Body of pancreas (tissue), 4 donors: Measurements from ENCODE around the gene SNX19. TPM values are rescaled to one million over a fixed set of nuclear protein-coding genes. Genes with fewer than 3 reads are reported as not detected.

ENCODE experiments used
- ATAC-seq: fragments of 150-250 bp; one replicate; pipeline ENCODE4 v1.9.1; 2016
- DNase-seq, 4 donors: peaks; one replicate each; pipeline ENCODE4 v3.0.0-alpha.2; 2019
- H3K27ac ChIP-seq, 4 donors: fragments of 200-600 bp; sonication (generic); 1 replicate in 3 of 4; 2 replicates in 1 of 4; pipeline versions ENCODE4 v1.5.1 to v1.6.1; 2016 to 2019; ENCODE audit warnings: mild to moderate bottlenecking in 1 of 4, mixed read lengths in 1 of 4, moderate library complexity in 1 of 4
- H3K27me3 ChIP-seq, 2 donors: fragments of 200-600 bp; sonication (generic); one replicate each; pipeline ENCODE4 v1.6.0; 2016; ENCODE audit warnings: mild to moderate bottlenecking in 1 of 2
- H3K36me3 ChIP-seq, 2 donors: fragments of 200-600 bp; sonication (generic); replicated peaks in 1 of 2; 2 replicates each; pipeline ENCODE4 v1.5.1; 2016; ENCODE audit warnings: low read depth in 2 of 2; ENCODE audit not compliant: insufficient read depth in 1 of 2
- H3K4me1 ChIP-seq: fragments of 200-600 bp; sonication (generic); one replicate; pipeline ENCODE4 v1.6.0; 2016
- H3K4me3 ChIP-seq, 2 donors: fragments of 200-600 bp; sonication (generic); 1 replicate in 1 of 2; 2 replicates in 1 of 2; pipeline ENCODE4 v1.5.1; 2016 to 2019
- H3K9me3 ChIP-seq, 3 donors: fragments of 200-600 bp; sonication (generic); 1 replicate in 2 of 3; 2 replicates in 1 of 3; pipeline ENCODE4 v1.5.1; 2016
- POLR2A ChIP-seq, 3 donors: fragments of 450-650 bp; IDR thresholded peaks; one replicate each; pipeline ENCODE4 v1.6.1; 2016; ENCODE audit warnings: antibody characterized with exemption in 3 of 3, mild to moderate bottlenecking in 2 of 3
- WGBS, 2 donors: methylation state at CpG; one replicate each; pipeline ENCODE4 v1.1.5; 2017; 5-methylcytosine and 5-hydroxymethylcytosine counted together
- intact Hi-C: fragments of 100-400 bp; cut with DNase I; formaldehyde crosslinking; loops from one replicate; pipeline ENCODE4 v1.15.1; 2023
- total RNA-seq, 2 donors: library from RNA; depleted of rRNA; stranded (reverse); fragments of >200 nt; gene quantifications; one replicate each; pipeline ENCODE4 v1.1.0, GENCODE V29; 2016
- TF ChIP-seq, protein P1 (sequence below), 7 experiments: fragments of 450-650 bp in 4 of 7; fragments of 200-600 bp in 3 of 7; sonication (generic) in 3 of 7; IDR thresholded peaks; one replicate each; pipeline ENCODE4 v1.5.1; 2016 to 2019; ENCODE audit warnings: antibody characterized with exemption in 7 of 7

SNX19 gene
- total RNA-seq, 2 donors from 2014 or later: 58.4 to 245 TPM

DNA sequence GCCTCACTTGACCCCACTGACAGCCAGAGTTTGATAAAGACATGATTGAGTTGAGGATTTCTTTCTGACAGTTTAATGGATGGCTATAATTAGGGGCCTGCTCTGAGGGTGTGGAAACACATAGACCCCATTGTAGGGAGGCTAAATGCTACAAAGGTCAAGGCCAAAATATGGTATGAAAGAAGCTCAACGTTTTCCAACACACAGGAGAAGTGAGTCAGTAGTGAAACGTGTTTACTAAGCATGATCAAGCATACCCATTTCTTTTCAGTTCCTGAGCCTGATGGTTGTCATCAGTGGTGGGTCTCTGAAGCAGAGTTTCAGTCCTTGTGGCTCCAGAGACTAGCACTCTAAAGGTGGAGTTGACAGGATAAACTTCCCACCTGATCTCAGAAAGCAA lies 69.7 kb downstream of the SNX19 start:
- WGBS, 2 donors: 14 to 40% methylated on average over 2 of the region's 2 CpGs
- Histone ChIP-seq H3K9me3 (no peaks in the 10 kb centered on the region), H3K27ac (no peak overlapping the region), H3K27me3 (no peaks in the 10 kb centered on the region), H3K4me3 (no peak overlapping the region), H3K36me3 (no peaks in the 10 kb centered on the region), H3K4me1 (no peaks in the 10 kb centered on the region)
- TF ChIP-seq, protein P1, sequence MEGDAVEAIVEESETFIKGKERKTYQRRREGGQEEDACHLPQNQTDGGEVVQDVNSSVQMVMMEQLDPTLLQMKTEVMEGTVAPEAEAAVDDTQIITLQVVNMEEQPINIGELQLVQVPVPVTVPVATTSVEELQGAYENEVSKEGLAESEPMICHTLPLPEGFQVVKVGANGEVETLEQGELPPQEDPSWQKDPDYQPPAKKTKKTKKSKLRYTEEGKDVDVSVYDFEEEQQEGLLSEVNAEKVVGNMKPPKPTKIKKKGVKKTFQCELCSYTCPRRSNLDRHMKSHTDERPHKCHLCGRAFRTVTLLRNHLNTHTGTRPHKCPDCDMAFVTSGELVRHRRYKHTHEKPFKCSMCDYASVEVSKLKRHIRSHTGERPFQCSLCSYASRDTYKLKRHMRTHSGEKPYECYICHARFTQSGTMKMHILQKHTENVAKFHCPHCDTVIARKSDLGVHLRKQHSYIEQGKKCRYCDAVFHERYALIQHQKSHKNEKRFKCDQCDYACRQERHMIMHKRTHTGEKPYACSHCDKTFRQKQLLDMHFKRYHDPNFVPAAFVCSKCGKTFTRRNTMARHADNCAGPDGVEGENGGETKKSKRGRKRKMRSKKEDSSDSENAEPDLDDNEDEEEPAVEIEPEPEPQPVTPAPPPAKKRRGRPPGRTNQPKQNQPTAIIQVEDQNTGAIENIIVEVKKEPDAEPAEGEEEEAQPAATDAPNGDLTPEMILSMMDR (IDR thresholded peaks at IDR 0.05): no peak
- TF ChIP-seq POLR2A (IDR thresholded peaks at IDR 0.05): no peak
- no peak for ATAC-seq
- no peak for DNase-seq
- intact Hi-C loops: no loop called here

DNA sequence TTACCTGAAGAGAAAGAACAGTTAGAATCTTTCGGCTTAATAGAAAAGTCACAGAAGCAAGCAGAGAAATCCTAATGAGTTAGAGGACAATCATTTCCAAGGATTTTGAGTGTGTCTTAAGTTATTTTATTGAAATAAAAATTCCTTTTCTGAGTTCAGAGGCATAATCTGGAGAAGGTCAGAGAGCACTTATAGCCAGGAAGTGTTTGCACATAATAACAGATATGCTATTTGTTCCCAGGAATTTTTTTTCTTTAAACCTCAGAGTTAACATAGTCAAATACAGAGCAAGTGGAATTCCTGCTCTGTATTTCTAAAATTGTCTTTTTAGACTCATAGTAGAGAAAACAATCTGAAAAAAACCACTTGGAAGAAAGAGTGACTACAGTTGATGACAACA lies 74.3 kb downstream of the SNX19 start:
- H3K36me3 ChIP-seq: no peaks in the 10 kb centered on the region
- intact Hi-C loops: no loop called here
- DNase-seq (no peak), ATAC-seq (no peak)
- no peaks in the 10 kb centered on the region for H3K4me1 ChIP-seq
- no peaks in the 10 kb centered on the region for H3K27me3 ChIP-seq
- H3K4me3 ChIP-seq: no peak overlapping the region
- H3K27ac ChIP-seq: no peak overlapping the region
- H3K9me3 ChIP-seq: peaks cover 0 to 4% (median 0%) of the 10 kb centered on the region in 3 donors
- TF ChIP-seq, protein P1 (IDR thresholded peaks at IDR 0.05): no peak
- no peak for TF ChIP-seq POLR2A (IDR thresholded peaks at IDR 0.05)
- 92 to 97% methylated on average over 1 of the region's 1 CpG for WGBS, 2 donors

DNA sequence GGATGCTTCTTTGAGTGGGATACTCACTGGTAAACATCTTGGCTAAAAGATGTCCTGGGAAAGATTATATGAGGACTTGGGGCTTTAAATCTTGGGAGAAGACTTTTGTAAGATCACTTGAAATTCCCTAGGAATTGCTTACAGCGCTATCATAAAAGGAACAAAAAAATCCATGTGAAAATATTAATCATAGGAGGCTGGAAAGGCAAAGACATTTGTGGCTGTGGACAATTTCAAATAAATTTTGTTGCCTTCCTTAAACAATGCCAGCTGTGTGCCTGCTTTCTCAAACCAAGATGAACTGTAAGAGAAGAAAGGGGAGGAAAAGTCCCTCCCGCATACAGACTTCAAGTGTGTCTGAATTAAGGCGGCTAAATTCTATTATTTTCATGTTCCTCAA lies 75.6 kb downstream of the SNX19 start:
- H3K36me3 ChIP-seq: no peaks in the 10 kb centered on the region
- ATAC-seq (no peak), DNase-seq (no peak)
- peaks cover 0 to 4% (median 0%) of the 10 kb centered on the region in 3 donors for H3K9me3 ChIP-seq
- no peaks in the 10 kb centered on the region for H3K4me1 ChIP-seq
- intact Hi-C loops: no loop called here
- H3K27me3 ChIP-seq: no peaks in the 10 kb centered on the region
- no peak overlapping the region for H3K4me3 ChIP-seq
- no peak for TF ChIP-seq POLR2A (IDR thresholded peaks at IDR 0.05)
- TF ChIP-seq, protein P1 (IDR thresholded peaks at IDR 0.05): no peak
- no peak overlapping the region for H3K27ac ChIP-seq
- 51 to 56% methylated on average over 3 of the region's 3 CpGs for whole genome bisulfite sequencing, 2 donors

DNA sequence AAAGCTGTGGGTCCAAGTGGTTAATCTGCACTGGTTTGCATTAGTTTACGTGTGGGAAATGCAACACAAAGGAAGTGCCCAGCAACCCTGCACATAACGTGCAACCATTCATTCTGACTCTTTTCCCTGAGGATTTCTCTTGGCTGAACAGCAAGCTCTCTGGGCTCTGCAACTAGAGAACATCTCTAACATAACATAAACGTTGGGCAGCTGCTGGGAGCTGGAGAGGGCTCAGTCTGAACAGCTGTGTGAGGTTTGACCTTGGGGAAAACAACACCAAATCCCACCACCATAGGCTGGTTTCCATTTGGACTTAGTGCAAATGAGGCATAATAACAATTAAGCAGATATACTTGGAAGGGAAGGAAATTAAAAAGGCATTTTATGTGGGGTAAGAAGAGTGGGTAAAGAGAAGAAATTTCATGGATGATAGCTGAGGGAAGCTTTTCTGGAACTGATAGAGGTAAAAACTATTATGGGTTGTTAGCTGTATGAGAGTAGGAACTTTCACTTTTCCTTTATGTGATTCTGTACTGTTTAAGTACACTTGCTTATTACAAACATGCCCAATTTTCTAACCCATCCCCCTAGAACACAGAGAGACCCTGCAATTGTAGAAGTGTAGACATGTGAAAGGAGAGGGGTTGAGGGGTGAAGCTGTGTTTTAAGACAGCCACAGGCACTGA lies 76.2 kb downstream of the SNX19 start:
- ATAC-seq: no peak
- Histone ChIP-seq H3K4me3 (no peak overlapping the region), H3K27ac (no peak overlapping the region), H3K27me3 (no peaks in the 10 kb centered on the region), H3K9me3 (peaks cover 0 to 4% (median 0%) of the 10 kb centered on the region in 3 donors), H3K36me3 (no peaks in the 10 kb centered on the region), H3K4me1 (no peaks in the 10 kb centered on the region)
- TF ChIP-seq POLR2A (IDR thresholded peaks at IDR 0.05): no peak
- TF ChIP-seq, protein P1 (IDR thresholded peaks at IDR 0.05): no peak
- 33 to 40% methylated on average over 3 of the region's 3 CpGs for WGBS, 2 donors
- no peak for DNase-seq
- intact Hi-C loops: no loop called here

DNA sequence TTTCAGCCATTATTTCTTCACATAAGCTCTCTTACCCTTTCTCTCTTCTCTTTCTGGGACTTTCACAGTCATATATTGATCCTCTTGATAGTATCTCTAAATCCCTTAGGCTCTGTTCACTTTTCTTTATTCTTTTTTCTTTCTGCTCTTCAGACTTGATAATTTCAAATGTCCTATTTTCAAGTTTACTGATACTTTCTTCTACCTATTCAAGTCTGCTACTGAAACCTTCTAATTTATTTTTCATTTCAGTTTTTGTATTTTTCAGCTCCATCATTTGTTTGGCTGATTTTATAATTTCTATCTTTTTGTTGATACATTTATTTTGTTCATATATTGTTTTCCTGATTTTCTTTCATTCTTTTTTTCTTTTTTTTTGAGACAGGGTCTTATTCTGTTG lies 79.1 kb downstream of the SNX19 start:
- ATAC-seq: no peak
- H3K4me1 ChIP-seq: no peaks in the 10 kb centered on the region
- no peak overlapping the region for H3K27ac ChIP-seq
- TF ChIP-seq, protein P1 (IDR thresholded peaks at IDR 0.05): no peak
- TF ChIP-seq POLR2A (IDR thresholded peaks at IDR 0.05): no peak
- no peak for DNase-seq
- H3K27me3 ChIP-seq: no peaks in the 10 kb centered on the region
- no peaks in the 10 kb centered on the region for H3K36me3 ChIP-seq
- H3K4me3 ChIP-seq: no peak overlapping the region
- intact Hi-C loops: no loop called here
- peaks cover 0 to 4% (median 0%) of the 10 kb centered on the region in 3 donors for H3K9me3 ChIP-seq
